Activated T-cell treated with anti-CD3 and anti-CD28 coated beads for 24 hours (primary cell): ENCODE measurements around the gene RASAL3.

Source experiments
- DNase-seq: peaks from one replicate; pipeline ENCODE4 v3.0.0-alpha.2; 2020; ENCODE audit warnings: low read depth

The RASAL3 gene

GRCh38 chr19:15432629-15433518 is 31.5 kb downstream of the RASAL3 start:
- DNase-seq, result peak; percentile 89

GRCh38 chr19:15432018-15432494 is 32.3 kb downstream of the RASAL3 start:
- no peak for DNase-seq

GRCh38 chr19:15431396-15432017 is 32.8 kb downstream of the RASAL3 start:
- no peak for DNase-seq

GRCh38 chr19:15430526-15431120 is 33.7 kb downstream of the RASAL3 start:
- DNase-seq, result no peak

- DNase-seq, result no peak
Observed at GRCh38 chr19:15429825-15430467, 34.4 kb downstream of the RASAL3 start.

- no peak for DNase-seq
Observed at GRCh38 chr19:15428956-15429824, 35.2 kb downstream of the RASAL3 start.

- DNase-seq, result no peak
Observed at GRCh38 chr19:15427991-15428471, 36.3 kb downstream of the RASAL3 start.

- no peak for DNase-seq
Observed at GRCh38 chr19:15427350-15427700, 37.0 kb downstream of the RASAL3 start.

- no peak for DNase-seq
Observed at GRCh38 chr19:15426485-15427349, 37.6 kb downstream of the RASAL3 start.

GRCh38 chr19:15425321-15425950 is 38.9 kb downstream of the RASAL3 start:
- DNase-seq, result no peak

GRCh38 chr19:15424692-15425272 is 39.6 kb downstream of the RASAL3 start:
- no peak for DNase-seq

- no peak for DNase-seq
Observed at GRCh38 chr19:15424121-15424520, 40.2 kb downstream of the RASAL3 start.

- no peak for DNase-seq
Observed at GRCh38 chr19:15423130-15423529, 41.2 kb downstream of the RASAL3 start.

- no peak for DNase-seq
Observed at GRCh38 chr19:15422296-15423075, 41.9 kb downstream of the RASAL3 start.

- DNase-seq, result no peak
Observed at GRCh38 chr19:15421721-15422260, 42.6 kb downstream of the RASAL3 start.

GRCh38 chr19:15421136-15421695 is 43.1 kb downstream of the RASAL3 start:
- DNase-seq, result no peak

- DNase-seq, result no peak
Observed at GRCh38 chr19:15419413-15420025, 44.8 kb downstream of the RASAL3 start.
